AG04449 (cell line): ENCODE data around the gene TFEB.

Experiments used
- CTCF ChIA-PET: fragments of 350-600 bp; formaldehyde crosslinking; extraction: SDS; loops from one replicate; lab custom pipeline; 2021; ENCODE audit warnings: antibody characterized with exemption; lab: Yijun Ruan, JAX
- POLR2A ChIA-PET: fragments of 400-600, 350-600 bp; formaldehyde crosslinking; extraction: SDS; loops from one replicate; lab custom pipeline; 2020; ENCODE audit warnings: antibody characterized with exemption, inconsistent platforms; lab: Yijun Ruan, JAX
- DNase-seq: peaks from one replicate; pipeline ENCODE4 v3.0.0-alpha.2; 2010; ENCODE audit warnings: low read depth, low spot score
- H3K4me3 ChIP-seq: 2 replicates; pipeline ENCODE4 v1.5.1; 2011; ENCODE audit warnings: low read depth, mild to moderate bottlenecking, control low read depth, low read length
- CTCF ChIP-seq: IDR thresholded peaks from one replicate; pipeline ENCODE4 v1.5.1; 2011; ENCODE audit warnings: mild to moderate bottlenecking, moderate library complexity, low read length, control low read depth, inconsistent platforms; ENCODE audit not compliant: insufficient read depth; ENCODE audit errors: missing control alignments

The TFEB gene

GRCh38 chr6:41654698-41655151 is 80.7 kb downstream of the TFEB start:
- no peak for DNase-seq
- no peak for TF ChIP-seq CTCF
- POLR2A ChIA-PET = interaction anchor here (0.6 kb wide), 1 partner anchor 234 kb away, joined by 4 read pairs; no protein-coding TSS in a partner anchor
- CTCF ChIA-PET = interaction anchor here (0.6 to 3.2 kb wide), 2 partner anchors 230 to 287 kb away, joined by 3 to 17 read pairs; no protein-coding TSS in a partner anchor
- H3K4me3 ChIP-seq = no peak overlapping the region

- no peak for DNase-seq
- ChIA-PET CTCF (interaction anchor here (0.6 to 3.2 kb wide), 2 partner anchors 229 to 286 kb away, joined by 3 to 17 read pairs; no protein-coding TSS in a partner anchor), POLR2A (interaction anchor here (0.6 kb wide), 1 partner anchor 233 kb away, joined by 4 read pairs; no protein-coding TSS in a partner anchor)
- H3K4me3 ChIP-seq = no peak overlapping the region
- no peak for TF ChIP-seq CTCF
Observed at GRCh38 chr6:41654151-41654697, 81.2 kb downstream of the TFEB start.

- H3K4me3 ChIP-seq = no peak overlapping the region
- ChIA-PET CTCF (interaction anchor here (1.3 kb wide), 1 partner anchor 51 kb away, joined by 3 read pairs; no protein-coding TSS in a partner anchor), POLR2A (no interaction called here)
- no peak for TF ChIP-seq CTCF
- no peak for DNase-seq
Observed at GRCh38 chr6:41653691-41654090, 81.7 kb downstream of the TFEB start.

GRCh38 chr6:41652866-41653652 is 82.3 kb downstream of the TFEB start:
- H3K4me3 ChIP-seq = no peak overlapping the region
- CTCF ChIA-PET = interaction anchor here (1.3 to 2.5 kb wide), 2 partner anchors 50 to 285 kb away, joined by 3 to 8 read pairs; no protein-coding TSS in a partner anchor
- POLR2A ChIA-PET = no interaction called here
- TF ChIP-seq CTCF = no peak
- DNase-seq = no peak

- no peak for TF ChIP-seq CTCF
- DNase-seq = no peak
- POLR2A ChIA-PET = no interaction called here
- H3K4me3 ChIP-seq = no peak overlapping the region
- CTCF ChIA-PET = interaction anchor here (1.1 to 2.5 kb wide), 3 partner anchors 33 to 284 kb away, joined by 3 to 8 read pairs (median 6); no protein-coding TSS in a partner anchor
Observed at GRCh38 chr6:41651962-41652657, 83.3 kb downstream of the TFEB start.
